HG02885 (cell line): ENCODE results near the gene LYRM9.
"Not testable (repeated sequence)": the region's sequence is repeated elsewhere in the genome, so short reads cannot be mapped to it uniquely, and the experiment has no call there.

Experiments
- ATAC-seq: cut with Tn5 transposase; IDR thresholded peaks from one replicate; pipeline ENCODE4 v1.9.1; 2021; ENCODE audit warnings: mild to moderate bottlenecking; ENCODE audit not compliant: unreplicated experiment, poor library complexity

Gene LYRM9

DNA sequence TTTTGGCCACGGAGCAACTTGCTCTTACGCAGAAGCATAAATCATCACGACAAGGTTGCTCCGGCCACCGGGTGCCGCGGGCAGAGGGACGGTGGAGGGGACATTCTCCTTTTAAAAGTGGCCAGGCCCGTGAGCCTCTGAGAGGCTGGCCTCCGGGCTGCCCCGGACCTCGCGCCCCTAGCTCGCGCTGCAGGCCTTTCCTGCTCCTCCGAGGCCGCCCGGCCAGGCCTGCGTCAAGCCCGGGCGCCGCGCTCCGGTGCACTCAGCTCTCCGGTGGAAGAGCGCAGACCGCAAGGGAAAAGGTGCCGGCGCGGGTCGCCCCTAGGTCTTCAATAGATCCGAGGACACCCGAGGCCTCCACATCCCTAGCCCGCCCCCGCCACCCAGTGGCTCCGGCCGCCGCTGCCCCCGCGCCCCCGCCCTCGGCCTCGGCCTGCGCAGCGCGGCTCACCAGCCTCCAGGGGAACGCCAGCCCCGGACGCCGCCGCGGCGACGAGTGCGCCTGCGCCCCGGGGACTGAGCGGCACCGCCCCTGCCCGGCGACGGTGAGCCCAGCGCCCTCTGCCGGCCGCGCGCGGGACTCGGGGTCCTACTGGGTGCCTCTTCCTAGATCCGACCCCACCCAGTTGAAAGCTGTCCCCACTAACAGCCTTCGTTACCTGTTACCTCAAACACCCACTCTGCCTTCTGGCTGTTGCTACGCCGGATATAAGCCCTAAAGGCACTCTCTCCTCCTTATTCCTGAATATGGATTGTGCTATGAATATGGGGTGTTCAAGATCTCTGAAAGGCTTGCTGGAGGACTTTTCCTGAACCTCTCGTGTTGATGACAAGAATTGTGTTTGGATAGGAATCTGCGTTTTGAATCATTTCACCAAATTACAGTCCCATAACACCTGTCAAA, at the start of gene LYRM9:
Gene LYRM9 (minus strand): TSS at position 500 of the 904 bp plus-strand sequence. CDS start 10,671 bp downstream, outside the sequence.
- ATAC-seq: peak; percentile 96

DNA sequence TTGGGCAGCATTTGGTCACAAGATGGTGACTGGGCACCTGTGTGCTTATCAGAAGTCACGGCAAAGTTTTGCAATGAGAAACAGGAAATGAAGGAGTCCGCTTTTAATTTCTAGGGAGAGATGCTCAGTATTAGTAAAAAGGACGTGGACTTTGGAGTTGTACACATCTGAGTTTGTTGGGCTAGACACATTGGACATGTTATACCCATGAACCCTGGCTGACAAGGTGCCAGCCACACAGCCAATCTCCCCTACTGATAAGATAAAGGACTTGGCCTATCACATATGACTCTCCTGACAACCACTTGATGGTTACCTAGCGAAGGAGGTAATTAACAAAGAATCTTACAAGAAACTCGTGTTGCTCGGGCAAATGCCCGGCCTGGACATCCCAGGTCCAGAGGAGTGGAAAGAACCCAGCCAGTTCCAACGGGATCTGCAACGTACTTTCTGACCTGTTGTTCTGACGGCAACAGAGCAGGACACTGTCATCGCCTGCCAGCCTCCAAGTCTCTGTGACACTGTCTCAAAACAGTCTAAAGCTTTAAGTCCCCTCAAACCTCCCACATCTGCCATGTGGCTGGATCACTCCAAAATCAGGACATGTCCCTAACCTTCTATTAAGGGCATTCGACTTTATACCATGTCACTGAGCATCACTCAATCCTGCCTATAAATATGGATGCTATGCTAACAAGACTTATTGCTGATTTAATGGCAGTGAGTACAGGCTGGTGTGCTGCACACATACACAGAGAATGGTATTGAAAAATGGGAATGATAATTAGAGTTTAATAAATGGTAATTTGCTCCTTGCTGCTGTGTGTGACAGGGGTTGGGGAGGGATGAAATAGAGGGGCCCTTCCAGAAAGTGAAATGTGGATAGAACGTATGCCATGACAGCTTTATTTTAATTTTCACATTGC, 47.6 kb upstream of the LYRM9 start:
- no peak for ATAC-seq

GRCh38 chr17:27939474-27940465, 46.6 kb upstream of the LYRM9 start:
- ATAC-seq: peak; percentile 51

GRCh38 chr17:27938864-27939263, 45.7 kb upstream of the LYRM9 start:
- no peak for ATAC-seq

GRCh38 chr17:27938241-27938640, 45.1 kb upstream of the LYRM9 start:
- ATAC-seq: no peak

- no peak for ATAC-seq
Measured at GRCh38 chr17:27937025-27937546, 43.9 kb upstream of the LYRM9 start.

DNA sequence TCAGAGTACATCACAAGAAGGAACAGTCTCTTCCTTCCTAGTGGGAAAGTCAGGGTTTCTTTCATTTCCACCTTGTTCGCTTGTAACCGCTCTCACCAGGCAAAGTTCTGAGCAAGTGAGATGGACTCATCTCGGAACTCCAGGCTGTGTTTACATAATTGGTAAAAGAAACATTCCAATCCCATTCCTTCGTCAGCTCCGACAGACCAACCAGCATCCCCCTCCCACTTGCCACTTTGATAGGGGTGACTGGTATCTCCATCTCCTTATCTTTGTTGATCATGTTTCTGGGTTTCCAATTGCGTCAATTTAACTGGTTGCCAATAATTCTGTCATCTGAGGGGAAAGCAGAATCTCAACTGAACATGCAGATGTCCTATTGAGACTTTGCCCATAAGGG, 36.8 kb upstream of the LYRM9 start:
- ATAC-seq: no peak

- ATAC-seq: no peak
Measured at GRCh38 chr17:27928587-27928986, 35.4 kb upstream of the LYRM9 start.

DNA sequence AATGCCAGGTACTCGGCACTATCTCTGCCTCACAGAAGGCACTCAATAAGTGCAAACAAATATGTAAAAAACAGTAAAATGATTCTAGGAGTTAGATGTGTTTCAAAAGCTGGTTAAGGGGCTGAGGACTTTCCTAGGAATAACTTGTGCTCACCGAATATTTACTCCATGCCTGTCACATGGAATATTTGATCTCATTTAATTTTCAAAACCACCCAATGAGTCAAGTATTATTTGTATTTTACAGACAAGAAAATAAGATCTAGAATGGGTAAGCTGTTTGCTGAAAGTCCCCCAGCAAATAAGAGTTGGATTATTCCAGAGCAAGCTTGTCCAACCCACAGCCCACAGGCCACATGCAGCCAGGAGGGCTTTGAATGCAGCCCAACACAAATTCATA, 34.6 kb upstream of the LYRM9 start:
- no peak for ATAC-seq

DNA sequence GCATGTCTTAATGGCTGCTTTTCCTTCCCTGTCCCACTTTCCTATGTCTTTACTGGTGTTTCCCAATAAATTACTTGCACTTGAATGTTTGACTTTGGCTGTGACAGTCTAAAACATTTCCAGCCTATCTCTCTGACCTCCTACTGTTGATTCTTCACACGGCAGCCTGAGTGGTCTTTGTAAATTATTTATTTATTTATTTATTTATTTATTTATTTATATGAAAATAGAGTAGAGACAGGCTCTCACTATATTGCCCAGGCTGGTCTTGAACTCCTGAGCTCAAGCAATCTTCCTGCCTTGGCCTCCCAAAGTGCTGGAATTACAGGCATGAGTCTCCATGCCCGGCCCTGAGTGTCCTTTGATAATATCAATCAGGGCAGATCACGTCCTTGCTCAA, 28.4 kb upstream of the LYRM9 start:
- no peak for ATAC-seq

DNA sequence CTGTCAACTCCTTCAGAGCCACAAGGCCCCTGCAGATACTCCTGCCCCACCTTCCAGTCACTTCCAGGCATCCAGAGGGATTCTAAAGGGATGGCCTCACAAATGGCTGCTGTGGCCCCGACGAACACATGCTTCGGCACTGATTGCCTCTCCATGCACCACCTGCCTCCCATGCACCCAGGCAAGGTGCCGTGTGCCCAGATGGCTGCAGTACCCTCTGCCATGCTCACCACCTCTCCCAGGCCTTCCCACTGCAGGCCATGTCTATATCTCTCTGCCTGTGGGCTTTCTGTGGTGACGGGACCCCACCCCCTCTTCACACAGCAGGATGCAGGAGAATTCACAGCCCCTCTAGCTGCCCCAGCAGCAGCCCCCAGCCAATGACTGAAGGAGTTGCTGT, 27.9 kb upstream of the LYRM9 start:
- ATAC-seq: no peak

GRCh38 chr17:27920569-27920968, 27.4 kb upstream of the LYRM9 start:
- no peak for ATAC-seq

DNA sequence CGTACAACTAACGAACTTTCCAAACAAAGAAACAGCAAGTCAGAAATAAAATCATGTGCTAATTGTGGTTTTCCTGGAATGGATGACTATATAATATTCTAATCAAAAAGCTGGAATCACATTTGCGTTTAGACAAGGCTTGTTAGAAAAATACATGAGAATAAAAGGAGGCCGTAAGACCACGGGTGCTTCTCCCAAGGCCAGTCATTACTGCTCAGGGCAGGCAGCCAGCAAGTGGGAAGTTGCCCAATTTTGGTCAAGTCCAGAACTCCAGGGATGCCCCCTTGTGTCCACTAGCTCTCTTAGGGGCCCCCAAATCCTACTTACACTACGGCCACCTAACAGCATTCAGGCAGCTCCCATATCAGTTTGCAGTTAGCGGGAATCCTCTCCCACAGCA, 25.9 kb upstream of the LYRM9 start:
- no peak for ATAC-seq

DNA sequence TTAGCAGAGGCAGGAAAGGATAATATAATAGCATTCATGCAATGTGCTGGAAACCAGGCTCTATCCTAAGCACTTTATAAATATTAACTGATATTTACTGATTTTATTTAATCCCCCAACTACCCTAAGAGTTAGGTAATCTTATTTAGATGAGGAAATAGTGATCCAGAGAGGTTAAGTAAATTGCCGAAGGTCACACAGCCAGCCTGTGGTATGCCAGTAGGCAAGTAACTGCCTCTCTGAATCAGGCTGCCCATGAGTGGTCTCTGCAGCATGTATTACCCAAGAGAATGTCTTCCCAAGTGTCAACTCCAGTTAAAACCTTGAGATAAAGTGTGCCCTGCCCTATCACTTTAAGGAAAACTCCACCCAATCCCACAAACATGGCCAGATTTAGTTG, 25.3 kb upstream of the LYRM9 start:
- ATAC-seq: no peak

DNA sequence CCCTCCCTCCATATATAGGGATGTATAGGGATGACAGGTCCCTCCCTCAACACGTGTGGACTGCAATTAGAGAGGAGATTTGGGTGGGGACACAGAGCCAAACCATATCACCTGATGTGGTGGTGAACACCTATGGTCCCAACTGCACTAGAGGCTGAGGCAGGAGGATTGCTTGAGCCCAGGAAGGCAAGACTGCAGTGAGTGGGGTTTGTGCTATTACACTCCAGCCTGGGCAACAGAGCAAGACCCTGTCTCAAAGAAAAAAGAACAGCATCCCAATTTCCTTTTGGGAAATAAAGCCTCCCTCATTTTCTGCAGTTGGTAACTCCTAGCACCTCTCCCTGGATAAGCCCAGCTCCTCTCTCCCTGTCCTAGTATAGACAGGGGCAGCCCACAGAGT, 23.8 kb upstream of the LYRM9 start:
- no peak for ATAC-seq

- ATAC-seq: no peak
Measured at GRCh38 chr17:27915709-27916108, 22.5 kb upstream of the LYRM9 start.

DNA sequence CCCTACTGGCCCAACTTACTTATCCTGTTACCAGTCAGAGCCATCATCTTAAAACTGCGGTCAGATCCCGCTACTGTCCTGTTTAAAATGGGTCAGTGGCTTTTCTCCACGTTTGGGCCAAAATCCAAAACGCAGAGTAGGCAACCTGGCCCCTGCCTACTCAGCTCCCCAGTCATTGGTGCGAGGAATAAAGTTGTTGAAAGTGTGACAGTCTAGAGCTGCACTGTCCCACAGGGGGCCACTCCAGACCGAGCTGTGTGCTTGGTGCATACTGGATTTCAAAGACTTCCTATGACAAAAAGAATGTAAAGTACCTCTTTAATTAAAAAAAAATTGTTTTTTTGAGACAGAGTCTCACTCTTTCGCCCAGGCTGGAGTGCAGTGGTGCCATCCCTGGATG, 21.2 kb upstream of the LYRM9 start:
- no peak for ATAC-seq

- no peak for ATAC-seq
Measured at GRCh38 chr17:27912964-27913363, 19.8 kb upstream of the LYRM9 start.

DNA sequence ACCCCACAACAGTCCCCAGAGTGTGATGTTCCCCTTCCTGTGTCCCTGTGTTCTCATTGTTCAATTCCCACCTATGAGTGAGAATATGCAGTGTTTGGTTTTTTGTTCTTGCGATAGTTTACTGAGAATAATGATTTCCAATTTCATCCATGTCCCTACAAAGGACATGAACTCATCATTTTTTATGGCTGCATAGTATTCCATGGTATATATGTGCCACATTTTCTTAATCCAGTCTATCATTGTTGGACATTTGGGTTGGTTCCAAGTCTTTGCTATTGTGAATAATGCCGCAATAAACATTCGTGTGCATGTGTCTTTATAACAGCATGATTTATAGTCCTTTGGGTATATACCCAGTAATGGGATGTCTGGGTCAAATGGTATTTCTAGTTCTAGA, 19.1 kb upstream of the LYRM9 start:
- not testable (repeated sequence) for ATAC-seq
